HepG2 (cell line): ENCODE data around the gene TAF12.
"Not testable (repeated sequence)": the region's sequence is repeated elsewhere in the genome, so short reads cannot be mapped to it uniquely, and the experiment has no call there.

Experiments used
- ARID3A ChIP-seq: IDR thresholded peaks from 2 replicates; pipeline ENCODE4 v1.6.1; 2012; ENCODE audit warnings: low read depth, low read length, improper control_type of control experiment
- CTCF ChIP-seq: sonication (generic); formaldehyde crosslinking; IDR thresholded peaks from 2 replicates; pipeline ENCODE4 v1.5.0; 2020; ENCODE audit warnings: mild to moderate bottlenecking, missing genetic modification reagents, moderate library complexity
- ESRRA ChIP-seq: sonication (generic); formaldehyde crosslinking; IDR thresholded peaks from 2 replicates; pipeline ENCODE4 v1.5.1; 2020; ENCODE audit warnings: mild to moderate bottlenecking, low read depth, missing genetic modification reagents
- EZH2 ChIP-seq: conservative IDR thresholded peaks from 2 replicates; pipeline ENCODE4 v1.6.1; 2012; ENCODE audit warnings: mild to moderate bottlenecking, low read depth, low read length, moderate library complexity
- POLR2A ChIP-seq, 2 experiments: IDR thresholded peaks; 2 replicates each; pipeline ENCODE4 v1.6.1; 2011; ENCODE audit warnings: low read depth in 2 of 2, low read length in 2 of 2, mild to moderate bottlenecking in 1 of 2, moderate library complexity in 1 of 2; ENCODE audit not compliant: insufficient read depth in 1 of 2
- RNF2 ChIP-seq: fragments of 450-650 bp; conservative IDR thresholded peaks from 2 replicates; pipeline ENCODE4 v1.6.1; 2016; ENCODE audit warnings: low read depth
- RXRA ChIP-seq: sonication (generic); formaldehyde crosslinking; IDR thresholded peaks from 2 replicates; pipeline ENCODE4 v1.5.1; 2020; ENCODE audit warnings: missing genetic modification reagents
- SAFB2 ChIP-seq: sonication (generic); formaldehyde crosslinking; IDR thresholded peaks from 2 replicates; pipeline ENCODE4 v1.5.1; 2020; ENCODE audit warnings: missing genetic modification reagents, low read depth, mild to moderate bottlenecking, borderline replicate concordance
- SIN3A ChIP-seq: IDR thresholded peaks from 2 replicates; pipeline ENCODE4 v1.6.1; 2011; ENCODE audit warnings: low read depth, mild to moderate bottlenecking, control low read depth, low read length, borderline replicate concordance
- ZFP36 ChIP-seq: fragments of 150-350 bp; IDR thresholded peaks from 2 replicates; pipeline ENCODE4 v1.6.1; 2018; ENCODE audit warnings: borderline replicate concordance, low read length, low read depth; ENCODE audit not compliant: partially characterized antibody
- ZNF629 ChIP-seq: sonication (generic); formaldehyde crosslinking; conservative IDR thresholded peaks from 2 replicates; pipeline ENCODE4 v1.5.0; 2020; ENCODE audit warnings: missing genetic modification reagents

- TF ChIP-seq SAFB2 (CRISPR knock-in tag); ARID3A; ZNF629 (CRISPR knock-in tag); POLR2A (IDR thresholded peaks at IDR 0.05; ENCODE audit: insufficient read depth in 1 of 2, low read depth in 2 of 2, low read length in 2 of 2); ZFP36; CTCF (CRISPR knock-in tag); RXRA (CRISPR knock-in tag); RNF2; SIN3A; ESRRA (CRISPR knock-in tag); EZH2: not testable (repeated sequence)
Observed at GRCh38 chr1:28596276-28596675, 46.6 kb downstream of the TAF12 start.
